HAP-1 (cell line): ENCODE data around the gene INO80C.
A peak's percentile ranks its signal among the peaks of the same experiment; 100 is the strongest.

Experiments used
- DNase-seq, 2 experiments: peaks; one replicate each; pipeline ENCODE4 v3.0.0-alpha.2; 2016 to 2020; ENCODE audit warnings: low spot score in 2 of 2
- H3K27me3 ChIP-seq: fragments of 250-450 bp; sonication (Bioruptor Pico); 2 replicates; pipeline ENCODE4 v1.5.1; 2020; ENCODE audit warnings: low read depth, mild to moderate bottlenecking, moderate library complexity
- H3K36me3 ChIP-seq: fragments of 250-450 bp; sonication (Bioruptor Pico); replicated peaks from 2 replicates; pipeline ENCODE4 v1.5.1; 2020; ENCODE audit warnings: mild to moderate bottlenecking
- H3K4me1 ChIP-seq: fragments of 250-450 bp; sonication (Bioruptor Pico); 2 replicates; pipeline ENCODE4 v1.5.1; 2020; ENCODE audit warnings: mild to moderate bottlenecking
- H3K4me3 ChIP-seq: fragments of 250-450 bp; sonication (Bioruptor Pico); 2 replicates; pipeline ENCODE4 v1.5.1; 2020; ENCODE audit warnings: mild to moderate bottlenecking, moderate library complexity
- H3K9me3 ChIP-seq: fragments of 250-450 bp; sonication (Bioruptor Pico); 2 replicates; pipeline ENCODE4 v1.5.1; 2020; ENCODE audit warnings: mild to moderate bottlenecking, moderate library complexity
- in situ Hi-C: fragments of 300-500 bp; cut with MboI; formaldehyde crosslinking; loops from 3 replicates; pipeline ENCODE4 v1.14.3; 2020; ENCODE audit warnings: low sequenced_read_pairs, inconsistent platforms, mixed read lengths

Gene INO80C, protein sequence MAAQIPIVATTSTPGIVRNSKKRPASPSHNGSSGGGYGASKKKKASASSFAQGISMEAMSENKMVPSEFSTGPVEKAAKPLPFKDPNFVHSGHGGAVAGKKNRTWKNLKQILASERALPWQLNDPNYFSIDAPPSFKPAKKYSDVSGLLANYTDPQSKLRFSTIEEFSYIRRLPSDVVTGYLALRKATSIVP

DNA sequence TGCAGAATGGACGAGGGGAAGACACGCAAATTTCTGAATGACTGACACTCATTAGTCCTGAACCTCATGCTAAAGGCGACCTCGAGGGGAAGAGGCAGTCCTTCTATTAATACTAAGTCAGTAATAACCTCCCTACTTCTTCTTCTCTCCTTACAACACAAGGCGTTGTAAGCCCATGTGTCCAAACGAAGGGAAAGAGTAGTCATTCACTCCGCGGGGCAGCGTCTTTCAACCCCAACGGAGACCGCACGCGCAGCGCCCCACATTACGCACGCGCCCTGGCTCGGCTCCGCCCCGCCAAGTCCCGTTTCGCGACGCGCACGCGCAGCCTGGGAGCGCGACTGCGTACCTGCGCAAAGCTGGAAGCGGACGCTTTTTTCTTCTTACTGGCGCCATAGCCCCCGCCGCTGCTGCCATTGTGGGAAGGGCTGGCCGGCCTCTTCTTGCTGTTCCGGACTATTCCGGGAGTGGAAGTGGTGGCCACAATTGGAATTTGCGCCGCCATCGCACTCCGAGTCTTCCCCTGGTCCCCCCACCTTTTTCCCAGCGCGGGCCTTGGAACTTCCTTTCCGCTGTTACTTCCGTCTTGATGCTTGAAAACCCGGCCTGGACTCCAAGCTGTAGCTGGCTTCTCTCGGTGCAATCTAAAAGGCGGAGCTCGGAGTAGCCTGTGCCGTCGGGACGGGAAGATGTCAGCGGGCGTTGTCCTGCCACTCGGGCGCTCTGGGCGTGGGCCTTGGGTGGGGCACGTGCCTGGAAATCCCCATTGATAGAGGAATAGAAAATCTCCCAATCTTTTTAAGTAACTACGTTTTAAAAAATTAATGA, at the start of gene INO80C:
TSS of gene INO80C (minus strand) at position 591 of the 828 bp plus-strand sequence. CDS start at position 505, 86 bp downstream.
- peaks cover 49% of the 10 kb centered on the region for H3K4me1 ChIP-seq
- in situ Hi-C loops, result no loop called here
- peak; percentile 89 to 92 for DNase-seq

DNA sequence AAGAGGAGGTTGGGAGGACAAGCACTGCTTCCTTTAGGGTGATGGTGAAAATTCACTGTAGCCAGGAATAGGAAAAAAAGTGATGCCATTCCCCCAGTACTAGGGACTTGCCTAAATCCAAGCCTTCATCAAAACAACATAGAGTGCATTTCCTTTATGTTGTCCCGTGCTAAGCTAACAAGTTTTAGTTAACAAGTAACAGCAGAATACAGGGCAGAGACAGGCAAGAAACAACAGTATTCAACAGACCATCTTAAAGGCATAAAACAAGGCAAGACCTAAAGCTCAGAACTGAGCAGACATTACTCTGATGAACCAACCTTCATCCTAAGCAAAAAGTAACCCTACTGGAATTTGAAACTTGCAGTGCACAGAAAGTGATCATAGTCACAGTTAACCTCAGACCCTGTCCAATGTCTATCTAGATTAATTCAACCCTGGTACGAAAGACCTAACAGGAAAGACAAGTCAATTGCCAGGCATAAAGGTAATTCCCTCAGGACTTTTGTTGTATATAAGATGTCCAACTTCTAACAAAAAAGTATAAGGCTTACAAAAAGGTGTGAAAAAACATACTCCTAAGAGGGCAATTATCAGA, 49.3 kb upstream of the INO80C start:
- Histone ChIP-seq H3K9me3 (no peaks in the 10 kb centered on the region), H3K27me3 (no peaks in the 10 kb centered on the region), H3K4me1 (no peaks in the 10 kb centered on the region), H3K36me3 (no peaks in the 10 kb centered on the region), H3K4me3 (no peak overlapping the region)
- DNase-seq, result no peak
- in situ Hi-C loops, result no loop called here

More for the DNA sequence above, at the start of gene INO80C:
- H3K27me3 ChIP-seq, result no peaks in the 10 kb centered on the region
- peak within 1 kb of the TSS; percentile 67 for H3K4me3 ChIP-seq
- no peaks in the 10 kb centered on the region for H3K36me3 ChIP-seq
- H3K9me3 ChIP-seq, result no peaks in the 10 kb centered on the region

DNA sequence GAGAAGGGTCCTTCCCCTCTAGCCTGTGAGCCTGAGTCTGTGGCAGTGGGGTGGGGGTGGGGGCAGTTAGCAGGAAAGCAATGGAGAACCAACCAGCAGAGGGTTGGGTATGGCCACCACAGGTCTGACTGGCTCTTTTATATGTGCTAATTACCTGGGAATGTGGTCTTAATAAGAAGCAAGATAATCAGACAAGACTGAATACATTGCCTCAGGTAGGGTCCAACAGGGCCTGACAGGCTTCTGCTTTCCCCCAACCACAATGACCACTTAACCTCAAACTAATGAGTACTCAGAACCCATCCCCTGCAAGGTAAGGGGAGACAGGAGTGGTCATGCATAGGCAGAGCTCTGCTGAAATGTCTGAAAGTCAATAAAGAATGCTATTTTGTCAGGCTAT, 44.6 kb upstream of the INO80C start:
- no peak for DNase-seq
- H3K4me1 ChIP-seq, result no peaks in the 10 kb centered on the region
- no peak overlapping the region for H3K4me3 ChIP-seq
- H3K27me3 ChIP-seq, result no peaks in the 10 kb centered on the region
- H3K9me3 ChIP-seq, result no peaks in the 10 kb centered on the region
- no peaks in the 10 kb centered on the region for H3K36me3 ChIP-seq
- in situ Hi-C loops, result no loop called here

DNA sequence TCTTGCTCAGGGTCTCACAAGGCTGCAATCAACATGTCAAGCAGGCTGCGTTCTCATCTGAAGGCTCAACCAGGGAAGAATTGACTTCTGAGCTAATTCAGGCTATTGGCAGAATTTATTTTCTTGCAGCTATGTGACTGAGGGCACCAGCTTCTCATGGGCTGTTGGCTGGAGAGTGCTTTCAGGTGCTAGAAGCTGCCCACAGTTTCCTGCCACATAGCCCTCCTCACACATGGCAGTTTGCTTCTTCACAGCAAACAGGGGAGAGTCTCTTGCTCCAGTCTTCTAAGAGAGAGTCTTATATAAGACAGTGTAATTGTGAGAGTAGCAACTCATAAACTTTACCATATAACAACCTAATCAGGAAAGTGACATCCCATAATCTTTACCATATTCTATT, 37.5 kb upstream of the INO80C start:
- Histone ChIP-seq H3K36me3 (no peaks in the 10 kb centered on the region), H3K9me3 (no peaks in the 10 kb centered on the region), H3K4me1 (no peaks in the 10 kb centered on the region), H3K4me3 (no peak overlapping the region), H3K27me3 (0 out of 2 replicates have a peak, but pooled peaks cover 3% of the 10 kb centered on the region)
- no peak for DNase-seq
- in situ Hi-C loops, result no loop called here

DNA sequence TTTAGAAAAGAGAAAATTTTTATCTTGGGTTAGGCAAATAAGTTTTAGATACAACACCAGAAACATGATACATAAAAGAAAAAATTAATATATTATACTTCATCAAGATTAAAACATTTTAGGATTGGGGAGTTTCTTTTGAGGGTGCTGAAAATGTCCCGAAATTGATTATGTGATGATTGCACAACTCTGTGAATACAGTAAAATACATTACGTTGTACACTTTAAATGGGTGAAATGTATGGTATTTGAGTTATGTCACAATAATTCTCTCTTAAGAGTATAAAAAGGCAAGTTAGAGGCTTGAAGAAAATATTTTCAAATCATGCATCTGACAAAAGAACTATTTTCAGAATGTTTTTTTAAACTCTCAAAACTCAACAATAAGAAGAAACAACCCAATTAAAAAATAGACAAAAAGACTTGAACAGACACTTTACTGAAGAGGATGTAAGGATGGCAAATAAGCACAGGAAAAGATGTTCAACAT, 36.2 kb upstream of the INO80C start:
- no peaks in the 10 kb centered on the region for H3K9me3 ChIP-seq
- H3K4me3 ChIP-seq, result no peak overlapping the region
- H3K36me3 ChIP-seq, result no peaks in the 10 kb centered on the region
- 0 out of 2 replicates have a peak, but pooled peaks cover 3% of the 10 kb centered on the region for H3K27me3 ChIP-seq
- DNase-seq, result no peak
- H3K4me1 ChIP-seq, result no peaks in the 10 kb centered on the region
- in situ Hi-C loops, result no loop called here

DNA sequence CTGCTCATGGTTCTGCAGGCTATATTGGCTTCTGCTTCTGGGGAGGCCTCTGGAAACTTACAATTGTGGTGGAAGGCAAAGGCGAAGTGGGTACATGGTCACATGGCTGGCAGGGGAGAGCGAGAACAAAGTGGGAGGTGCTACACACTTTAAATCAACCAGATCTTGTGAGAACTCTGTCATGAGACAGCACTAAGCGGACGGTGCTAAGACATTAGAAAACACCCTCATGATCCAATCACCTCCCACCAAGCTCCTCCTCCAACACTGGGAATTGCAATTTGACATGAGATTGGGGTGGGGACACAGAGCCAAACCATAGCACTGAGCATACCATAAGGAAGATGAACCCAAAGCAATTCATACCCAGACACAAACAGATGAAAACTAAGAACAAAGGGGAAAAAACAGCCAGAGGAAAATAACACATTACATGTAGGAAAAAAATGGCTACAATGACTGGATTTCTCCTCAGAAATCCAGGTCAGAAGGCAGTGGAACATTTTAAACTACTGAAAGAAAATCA, 31.1 kb upstream of the INO80C start:
- Histone ChIP-seq H3K4me3 (no peak overlapping the region), H3K27me3 (no peaks in the 10 kb centered on the region), H3K4me1 (no peaks in the 10 kb centered on the region), H3K36me3 (no peaks in the 10 kb centered on the region), H3K9me3 (no peaks in the 10 kb centered on the region)
- no peak for DNase-seq
- in situ Hi-C loops, result no loop called here

DNA sequence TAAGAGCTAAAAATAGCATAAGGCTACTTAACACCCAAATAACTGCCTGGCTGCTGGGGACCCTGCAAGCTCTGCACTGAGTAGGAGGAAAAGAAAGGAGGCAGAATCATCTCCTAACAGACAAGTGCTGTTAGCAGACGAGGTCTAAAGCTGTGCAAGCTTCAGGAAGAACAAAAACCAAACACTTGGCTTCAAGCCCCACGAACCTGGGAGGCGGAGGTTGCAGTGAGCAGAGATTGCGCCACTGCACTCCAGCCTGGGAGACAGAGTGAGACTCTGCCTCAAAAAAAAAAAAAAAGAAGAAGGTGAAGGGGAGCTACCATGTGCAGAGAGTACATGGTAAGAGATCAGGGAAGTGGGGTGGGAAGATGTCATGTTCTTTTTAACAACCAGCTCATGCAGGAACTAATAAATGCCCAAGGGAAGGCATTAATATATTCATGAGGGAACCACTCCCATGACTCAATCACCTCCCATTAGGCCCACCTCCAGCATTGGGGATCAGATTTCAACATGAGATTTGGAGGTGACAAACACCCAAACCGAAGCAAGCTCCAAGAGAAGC, 28.8 kb upstream of the INO80C start:
- in situ Hi-C loops, result no loop called here

DNA sequence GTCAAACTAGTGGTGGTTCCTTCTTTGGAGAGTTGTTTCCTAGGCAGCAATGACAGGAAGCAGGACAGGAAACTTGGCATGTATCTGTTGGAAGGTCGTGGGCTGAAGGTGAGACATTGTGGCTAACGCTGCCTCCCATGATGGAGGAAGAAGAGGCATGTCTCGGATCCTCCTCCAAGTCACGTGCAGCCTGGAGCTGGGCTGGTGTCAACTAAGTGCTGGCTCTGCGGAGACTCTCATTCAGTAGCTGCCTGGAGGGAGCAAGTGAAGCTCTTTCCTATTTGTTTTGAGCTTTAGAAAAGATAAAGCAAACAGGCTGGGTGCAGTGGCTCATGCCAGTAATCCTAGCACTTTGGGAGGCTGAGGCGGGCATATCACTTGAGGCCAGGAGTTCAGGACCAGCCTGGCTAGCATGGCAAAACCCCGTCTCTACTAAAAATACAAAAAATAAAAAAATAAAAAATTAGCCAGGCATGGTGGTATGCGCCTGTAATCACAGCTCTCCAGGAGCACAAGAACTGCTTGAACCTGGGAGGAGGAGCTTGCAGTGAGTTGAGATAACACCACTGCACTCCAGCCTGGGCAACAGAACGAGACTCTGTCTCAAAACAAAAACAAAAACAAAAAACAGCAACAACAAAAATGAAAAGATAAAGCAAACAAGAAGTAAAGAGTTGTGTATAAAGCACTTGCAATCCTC, 28.2 kb upstream of the INO80C start:
- DNase-seq, result no peak
- no peak overlapping the region for H3K4me3 ChIP-seq
- H3K27me3 ChIP-seq, result 0 out of 2 replicates have a peak, but pooled peaks cover 3% of the 10 kb centered on the region
- in situ Hi-C loops, result no loop called here
- no peaks in the 10 kb centered on the region for H3K36me3 ChIP-seq
- no peaks in the 10 kb centered on the region for H3K9me3 ChIP-seq
- no peaks in the 10 kb centered on the region for H3K4me1 ChIP-seq

More for the DNA sequence above, 28.8 kb upstream of the INO80C start:
- H3K9me3 ChIP-seq, result no peaks in the 10 kb centered on the region
- H3K27me3 ChIP-seq, result 0 out of 2 replicates have a peak, but pooled peaks cover 3% of the 10 kb centered on the region
- H3K4me1 ChIP-seq, result no peaks in the 10 kb centered on the region
- no peak overlapping the region for H3K4me3 ChIP-seq
- H3K36me3 ChIP-seq, result no peaks in the 10 kb centered on the region
- DNase-seq, result no peak

DNA sequence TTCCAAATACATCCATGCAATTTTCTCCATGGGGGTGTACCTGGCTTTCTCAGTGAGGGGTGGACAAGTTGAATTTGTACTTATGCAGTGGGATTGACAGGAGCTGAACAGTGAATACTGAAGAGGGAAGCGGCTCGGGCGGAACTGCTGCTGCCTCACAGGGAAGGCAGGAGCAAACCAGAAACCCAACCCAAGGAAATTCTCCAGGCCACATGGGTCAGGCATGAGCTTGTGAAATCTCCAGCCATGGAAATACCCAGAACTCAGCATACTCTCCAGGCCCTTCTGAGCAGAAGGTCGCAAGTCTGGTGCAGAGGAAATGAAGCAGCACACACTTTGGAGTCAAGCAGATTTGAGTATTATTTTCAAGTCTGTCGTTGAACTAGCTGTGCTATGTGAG, 26.5 kb upstream of the INO80C start:
- Histone ChIP-seq H3K4me1 (no peaks in the 10 kb centered on the region), H3K9me3 (no peaks in the 10 kb centered on the region), H3K36me3 (no peaks in the 10 kb centered on the region), H3K4me3 (no peak overlapping the region), H3K27me3 (0 out of 2 replicates have a peak, but pooled peaks cover 3% of the 10 kb centered on the region)
- in situ Hi-C loops, result no loop called here
- no peak for DNase-seq

DNA sequence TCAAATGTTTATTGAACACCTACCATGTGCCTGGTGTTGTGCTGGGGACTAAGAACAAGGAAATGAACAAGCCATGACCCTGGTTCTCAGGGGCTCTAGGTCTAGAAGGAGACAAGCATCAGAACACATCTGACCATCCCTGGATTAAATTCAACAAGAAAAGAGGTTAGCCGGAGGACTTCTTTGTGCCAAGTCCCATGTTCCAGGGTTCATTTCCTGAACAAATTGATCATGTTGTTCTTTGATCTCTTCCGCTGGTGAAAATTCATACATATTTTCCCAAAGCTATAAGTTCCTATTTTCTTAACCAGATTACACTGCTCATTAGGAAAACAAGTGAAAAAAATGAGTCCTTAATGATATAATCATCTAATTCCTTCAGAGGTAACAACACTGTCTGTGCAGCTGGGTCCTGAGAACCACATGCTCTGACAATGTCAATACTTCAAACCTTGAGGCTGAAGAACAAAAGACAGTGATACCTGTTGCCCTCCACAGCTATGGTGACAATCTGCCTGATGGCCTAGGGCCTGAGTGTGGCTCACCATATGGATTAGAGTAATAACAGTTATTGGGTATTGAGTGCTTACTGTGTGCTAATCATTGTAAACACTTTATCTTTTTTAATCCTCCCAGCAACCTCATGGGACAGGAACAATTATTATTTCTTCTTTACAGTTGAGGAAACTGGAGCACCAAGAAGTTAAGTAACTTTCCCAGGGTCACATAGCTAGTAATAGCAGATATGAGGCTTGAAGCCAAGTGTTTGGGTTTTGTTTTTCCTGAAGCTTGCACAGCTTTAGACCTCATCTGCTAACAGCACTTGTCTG, 24.6 kb upstream of the INO80C start:
- H3K27me3 ChIP-seq, result 0 out of 2 replicates have a peak, but pooled peaks cover 3% of the 10 kb centered on the region
- H3K36me3 ChIP-seq, result no peaks in the 10 kb centered on the region
- H3K9me3 ChIP-seq, result no peaks in the 10 kb centered on the region
- DNase-seq, result no peak
- in situ Hi-C loops, result no loop called here
- no peak overlapping the region for H3K4me3 ChIP-seq
- no peaks in the 10 kb centered on the region for H3K4me1 ChIP-seq

DNA sequence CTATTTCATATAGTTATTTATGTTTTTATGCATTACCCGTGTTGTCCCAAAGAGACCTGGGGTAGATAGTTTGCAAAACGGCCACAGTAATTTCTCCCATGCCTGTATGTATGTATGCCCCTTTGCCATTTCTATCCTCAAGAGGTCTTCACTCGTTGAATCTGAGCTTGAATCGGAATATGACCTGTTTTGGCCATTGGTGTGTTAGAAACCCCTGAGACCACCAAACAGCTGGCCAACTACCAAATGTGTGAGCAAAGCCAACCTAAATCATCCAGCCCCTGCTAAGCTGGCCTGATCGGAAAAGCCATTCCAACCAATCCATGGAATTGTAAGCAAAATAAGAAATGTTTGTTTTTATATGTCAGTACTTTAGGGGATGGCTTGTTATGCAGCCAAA, 23.4 kb upstream of the INO80C start:
- Histone ChIP-seq H3K36me3 (no peaks in the 10 kb centered on the region), H3K4me3 (no peak overlapping the region), H3K4me1 (no peaks in the 10 kb centered on the region), H3K27me3 (0 out of 2 replicates have a peak, but pooled peaks cover 3% of the 10 kb centered on the region), H3K9me3 (no peaks in the 10 kb centered on the region)
- no peak for DNase-seq
- in situ Hi-C loops, result no loop called here

DNA sequence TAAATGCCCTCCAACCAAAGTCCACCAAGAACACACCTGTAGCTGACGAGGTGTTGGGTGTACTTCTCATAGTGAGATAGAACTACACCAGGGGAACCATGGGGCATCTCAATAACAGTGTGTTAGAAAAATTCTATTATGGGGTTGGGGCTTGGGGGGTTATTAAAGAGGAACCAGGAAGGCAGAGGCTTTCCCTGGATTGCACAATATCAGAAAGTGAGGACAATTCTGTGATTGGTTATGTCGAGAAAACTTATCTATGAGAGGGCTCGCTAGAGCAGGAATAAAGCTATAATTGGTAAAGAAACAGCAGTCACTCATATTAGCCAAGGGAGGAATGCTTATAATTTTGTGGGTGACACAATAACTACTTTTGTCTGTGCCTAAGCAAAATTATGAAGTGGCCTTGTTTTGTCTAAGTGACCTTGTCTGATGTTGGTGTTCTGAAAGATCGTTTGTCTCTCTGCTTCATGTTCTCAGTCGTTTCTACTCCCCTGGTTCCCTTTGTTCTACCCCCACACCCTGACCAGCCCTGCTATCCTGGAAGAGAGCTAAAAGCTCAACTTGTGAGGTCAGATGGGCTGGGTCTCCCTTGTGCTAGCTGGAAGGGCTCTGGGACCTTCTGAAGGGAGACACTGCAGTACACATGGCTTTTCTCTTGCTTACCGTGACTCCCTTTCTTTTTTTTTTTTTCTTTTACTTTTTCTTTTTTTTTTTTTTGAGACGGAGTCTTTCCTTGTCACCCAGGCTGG, 21.6 kb upstream of the INO80C start:
- Histone ChIP-seq H3K4me3 (no peak overlapping the region), H3K36me3 (no peaks in the 10 kb centered on the region), H3K9me3 (no peaks in the 10 kb centered on the region), H3K27me3 (0 out of 2 replicates have a peak, but pooled peaks cover 3% of the 10 kb centered on the region), H3K4me1 (no peaks in the 10 kb centered on the region)
- DNase-seq, result no peak
- in situ Hi-C loops, result no loop called here
